Ishikawa (cell line): ENCODE data around the gene ATP5MC2.

Experiments used
- CEBPB ChIP-seq: IDR thresholded peaks from 2 replicates; pipeline ENCODE4 v1.6.1; 2012
- CREB1 ChIP-seq: IDR thresholded peaks from 2 replicates; pipeline ENCODE4 v1.6.1; 2012; ENCODE audit warnings: low read depth
- EGR1 ChIP-seq: IDR thresholded peaks from 2 replicates; pipeline ENCODE4 v1.6.1; 2012
- EP300 ChIP-seq: IDR thresholded peaks from 2 replicates; pipeline ENCODE4 v1.6.1; 2012; ENCODE audit warnings: borderline replicate concordance
- FOXM1 ChIP-seq: IDR thresholded peaks from 2 replicates; pipeline ENCODE4 v1.6.1; 2012; ENCODE audit warnings: low read depth, borderline replicate concordance
- NFIC ChIP-seq: IDR thresholded peaks from 2 replicates; pipeline ENCODE4 v1.6.1; 2012
- RAD21 ChIP-seq: IDR thresholded peaks from 2 replicates; pipeline ENCODE4 v1.6.1; 2012; ENCODE audit warnings: low read depth
- TAF1 ChIP-seq: IDR thresholded peaks from 2 replicates; pipeline ENCODE4 v1.6.1; 2012; ENCODE audit warnings: low read depth, mild to moderate bottlenecking
- TCF12 ChIP-seq: IDR thresholded peaks from 2 replicates; pipeline ENCODE4 v1.6.1; 2012; ENCODE audit warnings: low read depth
- TEAD4 ChIP-seq: IDR thresholded peaks from 2 replicates; pipeline ENCODE4 v1.6.1; 2012
- YY1 ChIP-seq: IDR thresholded peaks from 2 replicates; pipeline ENCODE4 v1.6.1; 2012; ENCODE audit warnings: low read depth
- ZBTB7A ChIP-seq: IDR thresholded peaks from 2 replicates; pipeline ENCODE4 v1.6.1; 2012; ENCODE audit warnings: low read depth
- TF ChIP-seq, protein P1 (sequence below): IDR thresholded peaks from 2 replicates; pipeline ENCODE4 v1.6.1; 2012
- TF ChIP-seq, protein P2 (sequence below): IDR thresholded peaks from 2 replicates; pipeline ENCODE4 v1.6.1; 2012; ENCODE audit warnings: low read depth, mild to moderate bottlenecking
- TF ChIP-seq, protein P3 (sequence below): IDR thresholded peaks from 2 replicates; pipeline ENCODE4 v1.6.1; 2012

ATP5MC2 gene

DNA sequence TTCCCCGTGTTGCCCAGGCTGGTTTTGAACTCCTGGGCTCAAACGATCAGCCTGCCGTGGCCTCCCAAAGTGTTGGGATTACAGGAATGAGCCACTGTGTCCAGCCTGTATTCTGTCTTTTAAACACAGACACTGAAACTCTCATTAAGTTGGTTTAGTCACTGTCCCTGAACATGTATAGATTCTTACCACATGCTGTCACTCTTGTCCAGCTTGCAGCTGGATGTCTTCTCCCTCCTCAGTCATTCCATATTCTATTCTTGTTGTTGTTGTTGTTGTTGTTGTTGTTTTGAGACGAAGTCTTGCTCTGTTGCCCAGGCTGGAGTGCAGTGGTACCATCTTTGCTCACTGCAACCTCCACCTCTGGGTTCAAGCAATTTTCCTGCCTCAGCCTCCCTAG is 12.3 kb upstream of the ATP5MC2 start:
- TF ChIP-seq TAF1, result no peak
- TF ChIP-seq FOXM1, result no peak
- TF ChIP-seq RAD21, result no peak
- TF ChIP-seq TCF12, result no peak
- no peak for TF ChIP-seq ZBTB7A
- TF ChIP-seq, protein P1, sequence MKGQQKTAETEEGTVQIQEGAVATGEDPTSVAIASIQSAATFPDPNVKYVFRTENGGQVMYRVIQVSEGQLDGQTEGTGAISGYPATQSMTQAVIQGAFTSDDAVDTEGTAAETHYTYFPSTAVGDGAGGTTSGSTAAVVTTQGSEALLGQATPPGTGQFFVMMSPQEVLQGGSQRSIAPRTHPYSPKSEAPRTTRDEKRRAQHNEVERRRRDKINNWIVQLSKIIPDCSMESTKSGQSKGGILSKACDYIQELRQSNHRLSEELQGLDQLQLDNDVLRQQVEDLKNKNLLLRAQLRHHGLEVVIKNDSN, result no peak
- TF ChIP-seq CREB1, result no peak
- TF ChIP-seq, protein P2, sequence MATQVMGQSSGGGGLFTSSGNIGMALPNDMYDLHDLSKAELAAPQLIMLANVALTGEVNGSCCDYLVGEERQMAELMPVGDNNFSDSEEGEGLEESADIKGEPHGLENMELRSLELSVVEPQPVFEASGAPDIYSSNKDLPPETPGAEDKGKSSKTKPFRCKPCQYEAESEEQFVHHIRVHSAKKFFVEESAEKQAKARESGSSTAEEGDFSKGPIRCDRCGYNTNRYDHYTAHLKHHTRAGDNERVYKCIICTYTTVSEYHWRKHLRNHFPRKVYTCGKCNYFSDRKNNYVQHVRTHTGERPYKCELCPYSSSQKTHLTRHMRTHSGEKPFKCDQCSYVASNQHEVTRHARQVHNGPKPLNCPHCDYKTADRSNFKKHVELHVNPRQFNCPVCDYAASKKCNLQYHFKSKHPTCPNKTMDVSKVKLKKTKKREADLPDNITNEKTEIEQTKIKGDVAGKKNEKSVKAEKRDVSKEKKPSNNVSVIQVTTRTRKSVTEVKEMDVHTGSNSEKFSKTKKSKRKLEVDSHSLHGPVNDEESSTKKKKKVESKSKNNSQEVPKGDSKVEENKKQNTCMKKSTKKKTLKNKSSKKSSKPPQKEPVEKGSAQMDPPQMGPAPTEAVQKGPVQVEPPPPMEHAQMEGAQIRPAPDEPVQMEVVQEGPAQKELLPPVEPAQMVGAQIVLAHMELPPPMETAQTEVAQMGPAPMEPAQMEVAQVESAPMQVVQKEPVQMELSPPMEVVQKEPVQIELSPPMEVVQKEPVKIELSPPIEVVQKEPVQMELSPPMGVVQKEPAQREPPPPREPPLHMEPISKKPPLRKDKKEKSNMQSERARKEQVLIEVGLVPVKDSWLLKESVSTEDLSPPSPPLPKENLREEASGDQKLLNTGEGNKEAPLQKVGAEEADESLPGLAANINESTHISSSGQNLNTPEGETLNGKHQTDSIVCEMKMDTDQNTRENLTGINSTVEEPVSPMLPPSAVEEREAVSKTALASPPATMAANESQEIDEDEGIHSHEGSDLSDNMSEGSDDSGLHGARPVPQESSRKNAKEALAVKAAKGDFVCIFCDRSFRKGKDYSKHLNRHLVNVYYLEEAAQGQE, result no peak
- no peak for TF ChIP-seq EP300
- TF ChIP-seq TEAD4, result no peak
- no peak for TF ChIP-seq NFIC
- TF ChIP-seq, protein P3, sequence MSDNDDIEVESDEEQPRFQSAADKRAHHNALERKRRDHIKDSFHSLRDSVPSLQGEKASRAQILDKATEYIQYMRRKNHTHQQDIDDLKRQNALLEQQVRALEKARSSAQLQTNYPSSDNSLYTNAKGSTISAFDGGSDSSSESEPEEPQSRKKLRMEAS, result no peak
- TF ChIP-seq CEBPB, result no peak
- TF ChIP-seq YY1, result no peak
- TF ChIP-seq EGR1, result no peak

DNA sequence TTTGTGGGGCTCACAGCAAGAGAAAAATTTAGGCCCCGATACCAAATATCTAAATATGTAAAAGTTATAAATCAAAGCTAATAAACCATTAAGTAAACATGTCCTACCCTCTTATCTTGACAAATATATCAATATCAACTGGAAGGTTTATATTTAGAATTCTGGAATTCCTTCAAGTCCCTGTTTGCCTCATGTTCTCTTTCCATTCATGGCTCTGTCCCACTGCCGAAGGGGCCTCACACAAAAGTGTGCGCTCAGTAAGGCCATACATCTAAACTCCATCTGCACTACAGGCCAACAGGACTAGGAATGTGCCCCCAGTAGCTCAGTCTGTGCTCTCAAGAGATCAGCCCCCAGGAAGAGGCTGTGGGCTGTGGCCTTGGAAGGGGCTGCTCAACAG is 10.6 kb upstream of the ATP5MC2 start:
- TF ChIP-seq FOXM1, result no peak
- TF ChIP-seq EGR1, result no peak

DNA sequence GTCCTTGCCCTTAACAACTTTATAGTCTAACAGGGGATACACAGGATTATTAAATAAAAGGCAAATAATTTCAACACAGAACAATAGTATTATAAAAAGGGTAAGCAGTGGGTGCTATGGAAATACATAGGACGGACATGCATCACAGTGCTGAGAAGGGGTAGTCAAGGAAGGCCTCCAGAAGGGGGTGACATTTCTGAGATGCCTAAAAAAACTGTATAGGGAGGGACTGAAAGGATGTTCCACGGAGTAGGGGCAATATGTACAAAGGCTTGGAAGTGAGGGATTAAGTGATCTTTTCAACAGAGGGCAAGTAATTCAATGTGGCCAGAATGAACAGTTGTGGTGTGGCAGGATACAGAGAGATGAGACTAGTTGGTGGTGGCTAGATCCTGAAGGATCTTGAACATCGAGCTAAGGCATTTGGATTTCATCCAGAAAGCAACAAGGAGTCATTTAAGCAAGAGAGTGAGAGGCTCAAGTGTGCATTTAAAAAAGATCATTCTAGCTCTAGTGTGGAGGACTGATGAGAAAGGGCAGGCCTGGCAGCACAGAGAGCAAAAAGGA is 8.9 kb upstream of the ATP5MC2 start:
- TF ChIP-seq TEAD4 (no peak), ZBTB7A (no peak), CEBPB (no peak), CREB1 (no peak), YY1 (no peak), EGR1 (no peak), EP300 (no peak), TAF1 (no peak), RAD21 (no peak), FOXM1 (no peak), NFIC (no peak), TCF12 (no peak)
- TF ChIP-seq, protein P1, result no peak
- TF ChIP-seq, protein P2, result no peak
- TF ChIP-seq, protein P3, result no peak

DNA sequence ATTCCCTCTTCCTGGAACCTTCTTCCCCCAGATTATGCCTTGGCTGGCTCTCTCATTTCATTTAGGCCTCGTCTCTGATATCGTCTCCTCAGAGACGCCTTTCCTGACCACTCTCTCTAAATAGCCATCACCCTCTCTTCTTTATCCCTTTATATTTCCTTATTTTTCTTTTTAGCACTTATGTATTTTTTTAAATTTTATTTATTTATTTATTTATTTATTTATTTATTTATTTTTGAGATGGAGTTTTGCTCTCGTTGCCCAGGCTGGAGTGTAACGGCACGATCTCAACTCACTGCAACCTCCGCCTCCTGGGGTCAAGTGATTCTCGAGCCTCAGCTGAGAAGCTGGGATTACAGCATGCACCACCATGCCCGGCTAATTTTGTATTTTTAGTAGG is 8.1 kb upstream of the ATP5MC2 start:
- TF ChIP-seq YY1 (no peak), TCF12 (no peak), CREB1 (no peak), EP300 (no peak), FOXM1 (no peak), TEAD4 (no peak), NFIC (no peak), EGR1 (no peak), RAD21 (no peak), CEBPB (no peak), ZBTB7A (no peak)
- TF ChIP-seq, protein P2, result no peak
- TF ChIP-seq, protein P1, result no peak
- TF ChIP-seq, protein P3, result no peak
